NCI-H1417 treated with DMSO at 0.1 percent for 48 hours (cell line): Measurements from ENCODE around the gene SCTR.

ENCODE experiments used
- DNase-seq: peaks from one replicate; lab custom pipeline; 2025; lab: John Stamatoyannopoulos, UW

Gene SCTR

DNA sequence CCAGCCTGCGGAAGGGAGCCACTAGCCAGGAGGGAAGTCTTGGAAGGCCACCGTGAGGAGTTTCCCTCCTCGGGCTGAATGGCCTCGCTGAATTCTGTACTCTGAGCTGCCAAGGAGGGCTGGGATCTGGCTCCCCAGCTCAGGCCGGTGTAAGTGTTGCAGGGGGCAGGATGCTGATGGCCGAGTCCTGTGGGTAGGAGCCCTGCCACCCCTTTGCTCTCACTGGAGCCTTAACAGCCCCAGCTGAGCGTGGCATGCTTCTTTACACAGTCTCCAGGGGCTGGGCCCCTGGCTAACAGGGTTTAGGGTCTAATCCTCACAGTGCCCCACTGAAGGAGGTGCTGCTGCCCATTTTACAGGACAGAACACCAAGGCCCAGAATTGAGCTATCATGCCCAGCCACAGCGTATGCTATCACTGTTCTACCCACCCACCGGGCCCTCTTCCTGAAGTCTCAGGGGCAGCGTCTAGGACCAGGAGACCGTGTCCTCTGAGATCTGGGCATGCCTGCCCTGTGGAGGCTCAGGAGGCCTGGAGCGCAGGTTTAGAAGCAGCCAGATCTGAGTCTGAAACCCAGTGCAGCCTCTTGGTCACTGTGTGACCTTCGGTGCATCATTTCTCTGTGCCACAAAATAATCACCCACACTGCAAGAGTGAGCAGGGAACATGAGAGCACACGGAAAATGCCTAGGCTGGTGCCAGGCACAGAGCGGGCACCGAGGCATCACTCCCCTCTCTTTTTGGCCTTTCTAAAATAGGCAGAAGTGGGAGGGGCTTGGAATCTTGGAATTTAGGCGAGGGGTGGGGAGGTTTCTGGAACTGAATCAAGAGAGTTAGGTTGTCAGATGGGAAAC, 49.7 kb downstream of the SCTR start:
- no peak for DNase-seq

DNA sequence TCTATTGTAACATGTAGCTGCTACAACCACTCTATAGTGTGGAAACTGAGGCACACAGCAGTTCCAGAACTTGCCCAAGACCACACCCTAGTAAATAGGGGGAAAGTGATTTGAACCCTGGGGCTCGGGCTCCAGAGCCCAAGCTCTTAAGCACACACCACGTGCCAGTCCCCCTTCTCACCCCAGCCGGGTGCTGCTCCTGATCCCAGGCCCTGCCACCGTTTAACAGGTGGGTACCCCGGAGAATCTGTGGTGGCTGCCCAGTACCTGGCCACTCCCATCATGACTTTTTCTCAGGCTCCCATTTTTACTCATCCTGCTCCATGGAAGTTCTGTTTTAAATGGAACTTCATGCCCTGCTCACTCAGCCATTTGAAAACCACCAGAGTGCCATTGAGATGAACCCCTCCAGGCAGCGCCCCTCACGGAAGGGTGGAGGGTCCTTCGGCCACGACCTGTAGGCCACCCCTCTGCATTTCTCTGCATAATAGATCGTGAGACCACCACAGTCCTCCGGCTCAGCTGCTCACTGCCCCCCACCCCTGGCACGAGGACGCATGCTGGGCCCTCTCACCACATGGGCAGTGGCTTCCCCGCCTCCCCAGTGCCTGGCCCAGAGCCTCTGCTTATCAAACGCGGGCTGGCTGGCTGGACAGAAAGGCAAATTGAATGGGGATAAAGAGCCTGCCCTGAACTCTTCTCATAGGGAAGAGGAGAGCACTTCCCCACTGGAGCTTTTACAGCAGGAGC, 50.5 kb downstream of the SCTR start:
- DNase-seq: no peak

DNA sequence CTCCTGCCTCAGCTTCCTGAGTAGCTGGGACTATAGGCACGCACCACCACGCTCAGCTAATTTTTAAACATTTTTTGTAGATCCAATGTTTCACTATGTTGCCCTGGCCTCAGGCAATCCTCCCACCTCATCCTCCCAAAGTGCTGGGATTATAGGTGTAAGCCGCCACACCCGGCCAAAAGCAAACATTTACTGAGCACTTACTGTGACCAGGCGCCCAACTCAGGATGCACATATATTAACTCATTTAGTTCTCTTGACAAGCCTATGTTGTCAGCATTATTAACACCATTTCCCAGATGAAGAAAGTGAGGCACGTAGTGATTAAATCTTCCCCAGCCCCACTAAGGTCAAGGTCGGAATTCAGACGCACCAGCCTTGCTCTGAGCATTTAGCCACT, 51.5 kb downstream of the SCTR start:
- no peak for DNase-seq

DNA sequence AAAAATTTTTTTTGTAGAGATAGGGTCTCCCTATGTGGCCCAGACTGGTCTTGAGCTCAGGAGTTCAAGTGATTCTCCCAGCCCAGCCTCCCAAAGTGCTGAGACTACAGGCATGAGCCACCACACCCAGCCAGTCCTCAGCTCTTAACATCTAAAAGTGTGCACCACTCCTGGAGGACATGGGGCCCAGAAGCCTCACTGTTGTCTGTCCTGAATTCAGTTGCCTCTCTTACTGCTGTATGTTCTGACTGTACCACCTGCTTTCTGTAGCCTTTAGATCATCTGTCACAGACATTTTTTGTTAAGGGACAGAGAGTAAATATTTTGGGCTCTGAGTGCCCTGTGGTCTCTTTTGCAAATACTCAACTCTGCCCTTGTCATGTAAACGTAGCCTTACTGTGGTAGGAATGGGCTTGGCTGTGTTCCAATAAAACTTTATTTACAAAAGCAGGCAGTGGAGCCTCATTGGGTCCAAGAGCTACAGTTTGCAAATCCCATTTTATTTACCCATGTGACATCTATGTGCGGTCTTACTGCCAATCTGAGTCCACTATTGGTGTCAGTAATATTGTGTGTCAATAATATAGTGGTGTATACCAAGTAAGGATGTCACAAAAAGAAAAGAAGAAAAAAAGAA, 54.5 kb downstream of the SCTR start:
- DNase-seq: peak; percentile 4

GRCh38 chr2:119469131-119469530, 55.2 kb downstream of the SCTR start:
- no peak for DNase-seq

- no peak for DNase-seq
Observed at GRCh38 chr2:119468154-119468955, 55.9 kb downstream of the SCTR start.

DNA sequence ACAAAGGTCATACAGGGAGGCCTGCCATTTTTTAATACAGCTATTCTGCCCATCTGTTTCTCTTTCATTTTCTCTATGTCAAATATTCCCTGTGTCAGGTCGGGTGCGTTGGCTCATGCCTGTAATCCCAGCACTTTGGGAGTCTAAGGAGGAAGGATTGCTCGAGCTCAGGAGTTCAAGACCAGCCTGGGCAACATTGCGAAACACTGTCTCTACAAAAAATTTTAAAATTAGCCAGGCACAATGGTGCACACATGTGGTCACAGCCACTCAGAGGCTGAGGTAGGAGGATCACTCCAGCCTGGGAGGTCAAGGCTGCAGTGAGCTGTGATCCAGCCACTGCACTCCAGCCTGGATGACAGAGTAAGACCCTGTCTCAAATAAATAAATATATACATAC, 57.9 kb downstream of the SCTR start:
- DNase-seq: no peak

DNA sequence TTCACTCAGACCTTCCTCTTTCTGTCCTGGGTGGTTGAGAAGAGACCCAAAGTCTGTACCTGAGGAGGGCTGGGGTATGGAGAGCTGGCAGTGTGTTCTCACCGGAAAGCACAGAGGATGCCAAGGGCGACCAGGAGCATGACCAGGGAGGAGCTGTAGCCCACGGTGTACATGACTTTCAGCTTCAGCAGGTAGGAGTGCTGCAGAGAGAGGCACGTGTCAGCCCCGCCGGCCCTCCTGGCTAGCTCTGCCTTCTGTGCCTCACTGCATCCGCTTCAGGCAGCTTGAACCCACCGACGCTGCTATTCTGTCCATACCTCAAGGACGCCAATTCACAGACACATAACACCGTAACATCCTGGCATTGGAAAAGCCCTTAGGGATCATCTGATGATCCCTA, 58.6 kb downstream of the SCTR start:
- no peak for DNase-seq

- DNase-seq: no peak
Observed at GRCh38 chr2:119464981-119465380, 59.3 kb downstream of the SCTR start.

GRCh38 chr2:119463990-119464389, 60.3 kb downstream of the SCTR start:
- no peak for DNase-seq

DNA sequence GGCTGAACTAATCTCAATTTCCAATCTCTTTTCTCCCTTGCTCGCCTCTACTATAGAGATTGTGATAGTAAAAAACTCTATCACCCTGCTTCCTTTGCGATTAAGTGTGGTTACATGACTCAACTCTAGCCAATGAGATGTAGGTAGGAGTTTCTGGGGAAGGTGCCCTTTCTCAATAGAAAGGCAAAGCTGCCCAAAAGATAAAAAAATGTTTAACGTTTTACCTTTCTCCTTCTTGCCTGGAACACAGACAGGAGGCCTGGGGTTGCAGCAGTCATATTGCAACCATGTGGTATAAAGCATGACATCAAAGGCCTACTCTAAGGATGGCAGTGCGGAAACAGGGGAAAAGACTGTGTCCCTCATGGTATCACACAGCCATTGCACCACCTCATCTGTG, 61.1 kb downstream of the SCTR start:
- no peak for DNase-seq

- no peak for DNase-seq
Observed at GRCh38 chr2:119462574-119462973, 61.7 kb downstream of the SCTR start.

DNA sequence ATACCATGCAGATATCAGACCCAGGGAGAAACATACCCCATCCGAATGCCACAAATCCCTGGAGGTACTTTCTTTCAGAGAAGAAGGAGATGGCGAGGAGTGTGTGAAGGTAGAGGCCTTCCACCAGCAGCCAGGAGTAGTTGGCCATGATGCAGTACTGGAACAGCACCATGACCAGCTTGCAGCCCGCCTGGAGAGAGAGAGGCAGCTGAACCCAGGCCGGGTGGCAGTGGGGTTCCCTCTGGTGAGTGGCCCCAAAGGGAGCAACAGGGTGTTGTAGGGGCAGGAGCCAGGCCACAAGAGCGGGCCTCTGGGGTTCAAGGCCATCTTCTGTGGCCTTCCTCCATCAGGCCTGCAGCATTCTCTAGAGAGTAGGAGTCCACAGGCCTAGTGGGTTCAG, 62.5 kb downstream of the SCTR start:
- no peak for DNase-seq

- no peak for DNase-seq
Observed at GRCh38 chr2:119460076-119460475, 64.2 kb downstream of the SCTR start.

GRCh38 chr2:119455066-119455718, 69.1 kb downstream of the SCTR start:
- DNase-seq: no peak

DNA sequence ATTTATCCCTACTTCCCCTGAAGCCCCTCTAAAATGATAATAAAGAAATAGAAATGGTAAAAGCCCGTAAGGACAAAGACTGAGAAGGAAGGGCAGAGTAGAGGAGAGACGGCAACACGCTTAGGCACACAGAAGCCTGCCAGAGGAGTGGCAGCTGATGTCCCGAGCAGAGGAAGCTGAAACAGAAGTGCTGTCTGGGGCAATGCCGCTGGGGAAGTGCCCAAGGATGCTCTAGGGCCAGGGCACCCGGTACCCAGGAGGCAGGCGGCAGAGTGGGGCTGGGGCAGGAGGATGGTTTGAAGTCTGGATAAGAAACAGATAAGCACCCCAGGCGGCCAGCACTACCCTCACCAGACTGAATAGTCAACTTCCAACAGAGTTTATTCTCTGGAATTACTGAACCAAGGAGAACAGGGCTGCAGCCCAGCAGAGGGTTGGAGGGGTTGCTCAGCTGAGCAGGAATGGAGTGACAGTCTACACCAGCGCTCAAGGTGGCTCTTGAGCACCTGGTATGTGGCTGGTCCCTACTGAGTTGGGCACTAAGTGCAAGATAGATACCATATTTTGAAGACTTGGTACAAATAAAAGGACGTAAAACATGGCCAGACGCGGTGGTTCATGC, 70.2 kb downstream of the SCTR start:
- DNase-seq: no peak

- DNase-seq: no peak
Observed at GRCh38 chr2:119451336-119452050, 72.8 kb downstream of the SCTR start.

- DNase-seq: no peak
Observed at GRCh38 chr2:119449521-119449920, 74.8 kb downstream of the SCTR start.

GRCh38 chr2:119448427-119449141, 75.7 kb downstream of the SCTR start:
- DNase-seq: no peak

DNA sequence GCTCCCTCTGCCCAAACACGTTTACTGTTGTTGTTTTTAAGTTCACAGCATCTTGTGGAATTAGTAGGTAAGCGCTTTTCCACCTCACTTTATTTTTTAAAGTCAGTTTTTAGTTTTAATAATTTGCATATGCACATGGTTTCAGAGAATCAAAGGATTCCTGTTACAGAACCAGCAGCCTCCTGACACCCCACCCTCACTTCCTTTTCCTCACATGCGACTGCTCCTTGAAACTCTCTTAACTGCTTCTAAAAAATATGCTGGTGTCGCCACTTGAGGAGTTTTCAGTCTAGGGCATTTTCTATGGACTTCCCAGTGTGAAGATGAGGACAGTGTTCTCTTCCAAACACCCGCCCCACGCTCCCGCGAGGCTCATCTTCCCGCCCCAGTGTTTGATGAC, 78.2 kb downstream of the SCTR start:
- no peak for DNase-seq
